DND-41 (cell line): ENCODE results near the gene SOX18.

ENCODE experiments used
- ATAC-seq: fragments of 200-7000 bp; cut with Tn5 transposase; 3 replicates; pipeline ENCODE4 v1.9.1; 2021; ENCODE audit warnings: low read depth; ENCODE audit not compliant: insufficient read depth
- DNase-seq: peaks from one replicate; pipeline ENCODE4 v3.0.0-alpha.2; 2020
- H2AFZ ChIP-seq: 2 replicates; pipeline ENCODE4 v1.6.0; 2012; ENCODE audit warnings: low read depth, low read length
- H3K27ac ChIP-seq: 2 replicates; pipeline ENCODE4 v1.5.1; 2012; ENCODE audit warnings: low read length, inconsistent platforms
- H3K27me3 ChIP-seq: fragments of 200-600 bp; sonication (generic); 2 replicates; pipeline ENCODE4 v1.6.0; 2012; ENCODE audit warnings: low read length, mild to moderate bottlenecking, inconsistent platforms; ENCODE audit not compliant: insufficient read depth, poor library complexity
- H3K36me3 ChIP-seq: 2 replicates; pipeline ENCODE4 v1.5.1; 2012; ENCODE audit warnings: low read length, inconsistent platforms; ENCODE audit not compliant: insufficient read depth
- H3K4me1 ChIP-seq: 2 replicates; pipeline ENCODE4 v1.5.1; 2012; ENCODE audit warnings: mild to moderate bottlenecking, low read length; ENCODE audit not compliant: insufficient read depth
- H3K4me2 ChIP-seq: 2 replicates; pipeline ENCODE4 v1.6.0; 2012; ENCODE audit warnings: mild to moderate bottlenecking, moderate library complexity, low read length, inconsistent platforms; ENCODE audit not compliant: insufficient read depth
- H3K4me3 ChIP-seq, 2 experiments: fragments of 200-600 bp in 1 of 2; shearing (Covaris generic) in 1 of 2; 2 replicates each; pipeline ENCODE4 v1.5.1; 2012 to 2016; ENCODE audit warnings: inconsistent platforms in 2 of 2, low read length in 2 of 2, mild to moderate bottlenecking in 2 of 2, low read depth in 1 of 2, moderate library complexity in 1 of 2
- H3K79me2 ChIP-seq: 2 replicates; pipeline ENCODE4 v1.6.0; 2012; ENCODE audit warnings: low read length, inconsistent platforms; ENCODE audit not compliant: insufficient read depth
- H3K9ac ChIP-seq: 2 replicates; pipeline ENCODE4 v1.6.0; 2012; ENCODE audit warnings: low read depth, mild to moderate bottlenecking, inconsistent platforms, low read length, moderate library complexity
- H3K9me3 ChIP-seq: 2 replicates; pipeline ENCODE4 v1.5.1; 2012; ENCODE audit warnings: low read length, moderate library complexity, mild to moderate bottlenecking, inconsistent platforms; ENCODE audit not compliant: insufficient read depth, severe bottlenecking
- H4K20me1 ChIP-seq: 2 replicates; pipeline ENCODE4 v1.6.0; 2012; ENCODE audit warnings: low read length; ENCODE audit not compliant: insufficient read depth
- CTCF ChIP-seq: IDR thresholded peaks from 2 replicates; pipeline ENCODE4 v1.5.1; 2012; ENCODE audit warnings: borderline replicate concordance, low read length, moderate library complexity, mild to moderate bottlenecking; ENCODE audit not compliant: poor library complexity, severe bottlenecking; ENCODE audit errors: extremely low read depth
- EZH2 ChIP-seq: IDR thresholded peaks from 3 replicates; pipeline ENCODE4 v1.6.1; 2012; ENCODE audit warnings: borderline replicate concordance, low read depth, mild to moderate bottlenecking, moderate library complexity, low read length, inconsistent platforms; ENCODE audit not compliant: severe bottlenecking

Gene SOX18

GRCh38 chr20:64033981-64034493, 15.4 kb downstream of the SOX18 start:
- ATAC-seq: no peak
- TF ChIP-seq EZH2 (no peak), CTCF (no peak)
- Histone ChIP-seq H3K27me3 (peaks cover 8% of the 10 kb centered on the region), H3K4me3 (no peak overlapping the region), H3K9me3 (no peaks in the 10 kb centered on the region), H3K79me2 (no peaks in the 10 kb centered on the region), H3K27ac (no peak overlapping the region), H4K20me1 (peaks cover 10% of the 10 kb centered on the region; the same call in 1 of the 2 replicates), H3K36me3 (peaks cover 56% of the 10 kb centered on the region), H3K4me1 (peaks cover 16% of the 10 kb centered on the region), H3K9ac (no peak overlapping the region), H3K4me2 (no peak overlapping the region), H2AFZ (no peak overlapping the region)
- no peak for DNase-seq

GRCh38 chr20:64032706-64033624, 16.5 kb downstream of the SOX18 start:
- Histone ChIP-seq H3K4me1 (peaks cover 5% of the 10 kb centered on the region), H3K27me3 (no peaks in the 10 kb centered on the region), H3K79me2 (no peaks in the 10 kb centered on the region), H2AFZ (no peak overlapping the region), H3K36me3 (peaks cover 65% of the 10 kb centered on the region), H3K27ac (no peak overlapping the region), H3K4me3 (no peak overlapping the region), H3K9me3 (no peaks in the 10 kb centered on the region), H4K20me1 (peaks cover 12% of the 10 kb centered on the region), H3K9ac (no peak overlapping the region), H3K4me2 (no peak overlapping the region)
- ATAC-seq (no peak), DNase-seq (no peak)
- TF ChIP-seq CTCF (no peak), EZH2 (no peak)

- TF ChIP-seq CTCF (no peak), EZH2 (no peak)
- peaks cover 18% of the 10 kb centered on the region for H4K20me1 ChIP-seq
- ATAC-seq: no peak
These were observed 17.6 kb downstream of the SOX18 start for GRCh38 chr20:64031822-64032314.

More at GRCh38 chr20:64031822-64032314, 17.6 kb downstream of the SOX18 start:
- peaks cover 76% of the 10 kb centered on the region for H3K36me3 ChIP-seq
- H3K4me2 ChIP-seq: no peak overlapping the region
- no peak for DNase-seq
- no peak overlapping the region for H3K27ac ChIP-seq
- no peaks in the 10 kb centered on the region for H3K79me2 ChIP-seq
- no peak overlapping the region for H2AFZ ChIP-seq
- no peaks in the 10 kb centered on the region for H3K9me3 ChIP-seq
- H3K27me3 ChIP-seq: no peaks in the 10 kb centered on the region
- peaks cover 2% of the 10 kb centered on the region; the same call in 1 of the 2 replicates for H3K4me1 ChIP-seq
- H3K4me3 ChIP-seq: no peak overlapping the region
- no peak overlapping the region for H3K9ac ChIP-seq
